GM12801 (cell line): ENCODE measurements around the gene DROSHA.

Source experiments
- TF ChIP-seq, protein P1 (sequence below): IDR thresholded peaks from one replicate; pipeline ENCODE4 v1.5.1; 2011; ENCODE audit warnings: control low read depth; ENCODE audit not compliant: insufficient read length; ENCODE audit errors: extremely low read depth

Gene DROSHA

GRCh38 chr5:31563216-31563615 lies 31.3 kb upstream of the DROSHA start:
- TF ChIP-seq, protein P1, sequence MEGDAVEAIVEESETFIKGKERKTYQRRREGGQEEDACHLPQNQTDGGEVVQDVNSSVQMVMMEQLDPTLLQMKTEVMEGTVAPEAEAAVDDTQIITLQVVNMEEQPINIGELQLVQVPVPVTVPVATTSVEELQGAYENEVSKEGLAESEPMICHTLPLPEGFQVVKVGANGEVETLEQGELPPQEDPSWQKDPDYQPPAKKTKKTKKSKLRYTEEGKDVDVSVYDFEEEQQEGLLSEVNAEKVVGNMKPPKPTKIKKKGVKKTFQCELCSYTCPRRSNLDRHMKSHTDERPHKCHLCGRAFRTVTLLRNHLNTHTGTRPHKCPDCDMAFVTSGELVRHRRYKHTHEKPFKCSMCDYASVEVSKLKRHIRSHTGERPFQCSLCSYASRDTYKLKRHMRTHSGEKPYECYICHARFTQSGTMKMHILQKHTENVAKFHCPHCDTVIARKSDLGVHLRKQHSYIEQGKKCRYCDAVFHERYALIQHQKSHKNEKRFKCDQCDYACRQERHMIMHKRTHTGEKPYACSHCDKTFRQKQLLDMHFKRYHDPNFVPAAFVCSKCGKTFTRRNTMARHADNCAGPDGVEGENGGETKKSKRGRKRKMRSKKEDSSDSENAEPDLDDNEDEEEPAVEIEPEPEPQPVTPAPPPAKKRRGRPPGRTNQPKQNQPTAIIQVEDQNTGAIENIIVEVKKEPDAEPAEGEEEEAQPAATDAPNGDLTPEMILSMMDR, result no peak

- TF ChIP-seq, protein P1, result no peak
Measured at GRCh38 chr5:31561946-31562345, 30.1 kb upstream of the DROSHA start.

- TF ChIP-seq, protein P1, result no peak
Measured at GRCh38 chr5:31559942-31560341, 28.0 kb upstream of the DROSHA start.

GRCh38 chr5:31556461-31556860 lies 24.6 kb upstream of the DROSHA start:
- TF ChIP-seq, protein P1, result no peak

DNA sequence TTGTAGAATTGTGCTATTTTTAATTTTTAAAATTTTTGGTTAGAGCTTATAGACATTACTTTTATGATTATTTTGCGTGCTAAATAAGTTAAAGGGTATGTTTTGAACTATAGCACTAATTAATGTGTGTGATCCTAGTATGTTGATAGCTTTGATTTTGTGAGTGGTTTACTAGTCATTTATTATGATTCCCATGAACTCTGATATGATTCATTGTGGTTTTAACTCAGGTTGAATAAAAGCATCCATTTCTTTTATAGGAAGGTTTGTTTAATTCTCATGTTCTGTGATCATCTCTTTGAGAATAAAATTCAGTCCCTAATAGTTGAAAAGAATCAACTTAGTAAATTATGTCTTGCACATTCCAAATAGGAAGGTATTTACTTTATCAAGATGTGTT lies 22.7 kb upstream of the DROSHA start:
- TF ChIP-seq, protein P1, result no peak

GRCh38 chr5:31553863-31554262 lies 22.0 kb upstream of the DROSHA start:
- TF ChIP-seq, protein P1, result no peak

DNA sequence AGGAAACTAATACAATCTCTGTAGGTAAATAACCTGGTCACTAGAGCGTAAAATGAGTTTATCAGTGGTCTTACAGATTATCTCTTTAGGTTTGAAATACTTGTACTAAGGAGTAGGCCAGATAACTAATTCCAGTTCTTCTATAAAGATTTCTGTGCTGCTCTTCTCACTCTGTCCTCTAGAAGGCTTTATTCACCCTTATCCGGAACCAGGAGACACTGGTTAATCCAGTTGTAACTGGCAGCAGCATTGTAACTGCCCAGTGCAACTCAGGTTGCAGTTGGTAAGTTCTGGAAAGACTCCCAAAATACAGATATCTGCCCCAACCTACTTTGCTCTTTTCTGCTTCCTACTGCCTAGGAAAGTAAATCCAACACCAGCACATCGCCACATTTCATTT lies 20.0 kb upstream of the DROSHA start:
- TF ChIP-seq, protein P1, result no peak

GRCh38 chr5:31537851-31538250 lies 6.0 kb upstream of the DROSHA start:
- TF ChIP-seq, protein P1, result no peak
